RWPE1 (cell line): ENCODE results near the gene GMEB2.
"Not testable (repeated sequence)": the region's sequence is repeated elsewhere in the genome, so short reads cannot be mapped to it uniquely, and the experiment has no call there.

Experiments used
- CTCF ChIA-PET: fragments of 350-600 bp; sonication (Branson Sonifier 250); formaldehyde crosslinking; extraction: SDS; loops from one replicate; lab custom pipeline; 2021; lab: Yijun Ruan, JAX
- POLR2A ChIA-PET: fragments of 400-600 bp; formaldehyde crosslinking; extraction: SDS; loops from one replicate; lab custom pipeline; 2020; ENCODE audit warnings: antibody characterized with exemption; ENCODE audit not compliant: low non-redundant PET; lab: Yijun Ruan, JAX
- DNase-seq: peaks from one replicate; pipeline ENCODE4 v3.0.0; 2012; ENCODE audit warnings: low spot score
- H3K27ac ChIP-seq: fragments of 450-650 bp; 2 replicates; pipeline ENCODE4 v1.5.1; 2017
- CTCF ChIP-seq: fragments of 450-650 bp; conservative IDR thresholded peaks from 2 replicates; pipeline ENCODE4 v1.5.1; 2017; ENCODE audit warnings: low read depth, mild to moderate bottlenecking

GMEB2 gene

DNA sequence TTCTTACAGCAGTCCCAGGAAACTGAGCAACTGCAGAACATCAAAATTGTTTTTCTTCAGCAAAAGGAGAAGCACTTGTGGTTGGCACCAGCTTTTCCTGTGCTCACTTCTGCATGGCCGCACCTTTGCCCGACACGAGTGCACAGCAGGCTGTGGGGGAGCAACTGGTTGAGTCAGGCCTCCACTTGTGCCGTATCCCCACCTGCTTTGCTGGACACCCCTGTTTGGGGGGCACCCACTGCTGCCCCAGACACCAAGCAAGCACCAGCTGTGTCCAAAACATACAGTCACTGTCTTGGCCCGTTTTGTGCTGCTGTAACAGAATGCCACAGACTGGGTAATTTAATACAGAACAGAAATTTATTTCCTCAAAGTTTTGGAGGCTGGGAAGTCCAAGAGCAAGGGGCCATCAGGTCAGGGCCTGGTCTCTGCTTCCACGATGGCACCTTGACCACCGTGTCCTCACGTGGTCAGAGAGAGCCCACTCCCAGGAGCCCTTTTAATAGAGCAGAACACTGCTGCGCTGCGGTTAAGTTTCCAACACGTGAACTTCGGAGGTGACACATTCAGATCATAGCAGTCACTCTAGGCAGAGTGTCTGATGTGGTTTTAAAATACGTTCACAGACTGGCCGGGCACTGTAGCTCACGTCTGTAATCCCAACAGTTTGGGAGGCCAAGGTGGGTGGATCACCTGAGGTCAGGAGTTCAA lies 8.7 kb upstream of the GMEB2 start:
- TF ChIP-seq CTCF, result no peak
- POLR2A ChIA-PET, result no interaction called here

GRCh38 chr20:63633732-63634131 lies 6.8 kb upstream of the GMEB2 start:
- CTCF ChIA-PET, result interaction anchor here (0.6 to 0.8 kb wide), 2 partner anchors 15 to 63 kb away, joined by 3 to 4 read pairs; partner anchors contain the start of gene TNFRSF6B
- no peak for DNase-seq
- POLR2A ChIA-PET, result interaction anchor here (0.6 kb wide), 1 partner anchor 46 kb away, joined by 4 read pairs; no protein-coding TSS in a partner anchor
- no peak for TF ChIP-seq CTCF
- no peak overlapping the region for H3K27ac ChIP-seq

More for the DNA sequence above, 8.7 kb upstream of the GMEB2 start:
- CTCF ChIA-PET, result interaction anchor here (0.6 kb wide), 1 partner anchor 24 kb away, joined by 3 read pairs; no protein-coding TSS in a partner anchor
- peak overlapping the region; percentile 18 for H3K27ac ChIP-seq
- no peak for DNase-seq

DNA sequence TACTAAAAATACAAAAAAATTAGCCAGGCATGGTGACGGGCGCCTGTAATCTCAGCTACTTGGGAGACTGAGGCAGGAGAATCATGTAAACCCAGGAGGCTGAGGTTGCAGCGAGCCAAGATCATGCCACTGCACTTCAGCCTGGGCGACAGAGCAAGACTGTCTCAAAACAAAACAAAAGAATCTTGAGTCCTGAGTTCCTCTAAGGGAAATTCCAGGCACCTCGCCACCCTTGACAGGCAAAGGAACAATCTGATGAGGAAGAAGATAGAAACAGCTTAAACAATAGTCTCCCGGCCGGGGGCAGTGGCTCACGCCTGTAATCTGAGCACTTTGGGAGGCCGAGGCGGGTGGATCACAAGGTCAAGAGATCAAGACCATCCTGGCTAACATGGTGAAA lies 4.5 kb upstream of the GMEB2 start:
- POLR2A ChIA-PET, H3K27ac ChIP-seq, DNase-seq: not testable (repeated sequence)
- CTCF ChIA-PET, result interaction anchor here (0.7 to 1.5 kb wide), 2 partner anchors 36 to 93 kb away, joined by 3 to 7 read pairs; no protein-coding TSS in a partner anchor

GRCh38 chr20:63630956-63631355 lies 4.1 kb upstream of the GMEB2 start:
- POLR2A ChIA-PET, DNase-seq, H3K27ac ChIP-seq: not testable (repeated sequence)
- CTCF ChIA-PET, result interaction anchor here (1.5 kb wide), 1 partner anchor 92 kb away, joined by 7 read pairs; no protein-coding TSS in a partner anchor

- TF ChIP-seq CTCF, result no peak
- CTCF ChIA-PET, result interaction anchor here (1.2 kb wide), 1 partner anchor 90 kb away, joined by 5 read pairs; no protein-coding TSS in a partner anchor
- H3K27ac ChIP-seq, result peak overlapping the region; percentile 97
- POLR2A ChIA-PET, result interaction anchor here (0.6 to 0.7 kb wide), 3 partner anchors 16 to 92 kb away, joined by 4 to 11 read pairs (median 10); no protein-coding TSS in a partner anchor
- DNase-seq, result peak; percentile 90
Observed at GRCh38 chr20:63628246-63628975, 1.5 kb upstream of the GMEB2 start.

GRCh38 chr20:63627751-63628245 lies 897 bp upstream of the GMEB2 start:
- ChIA-PET CTCF (interaction anchor here (0.5 to 1.2 kb wide), 3 partner anchors 11 to 90 kb away, joined by 3 to 5 read pairs (median 3); no protein-coding TSS in a partner anchor), POLR2A (interaction anchor here (0.6 to 1.5 kb wide), 6 partner anchors 16 to 353 kb away, joined by 3 to 11 read pairs (median 6); partner anchors contain the start of genes PRPF6 and RTEL1)
- peak overlapping the region; percentile 97 for H3K27ac ChIP-seq
- DNase-seq, result no peak
- TF ChIP-seq CTCF, result no peak
